ENCODE results near the gene HINT3. TPM values are rescaled to one million over a fixed set of nuclear protein-coding genes. Genes with fewer than 3 reads are reported as not detected.
"Not testable (repeated sequence)": the region's sequence is repeated elsewhere in the genome, so short reads cannot be mapped to it uniquely, and the experiment has no call there.

HINT3 gene
- total RNA-seq, 1 donor from 2014 or later, result 32.9 TPM

- no peak for DNase-seq
- intact Hi-C loops (cut with micrococcal nuclease), result no loop called here
- Histone ChIP-seq H3K4me1 (peaks cover 8% of the 10 kb centered on the region), H3K9me3 (replicated peaks) (no peaks in the 10 kb centered on the region), H3K4me3 (no peak overlapping the region), H3K27me3 (ENCODE audit: low read depth) (no peaks in the 10 kb centered on the region), H3K27ac (replicated peaks) (no peak overlapping the region), H3K36me3 (peaks cover 37% of the 10 kb centered on the region)
- TF ChIP-seq, protein P1, sequence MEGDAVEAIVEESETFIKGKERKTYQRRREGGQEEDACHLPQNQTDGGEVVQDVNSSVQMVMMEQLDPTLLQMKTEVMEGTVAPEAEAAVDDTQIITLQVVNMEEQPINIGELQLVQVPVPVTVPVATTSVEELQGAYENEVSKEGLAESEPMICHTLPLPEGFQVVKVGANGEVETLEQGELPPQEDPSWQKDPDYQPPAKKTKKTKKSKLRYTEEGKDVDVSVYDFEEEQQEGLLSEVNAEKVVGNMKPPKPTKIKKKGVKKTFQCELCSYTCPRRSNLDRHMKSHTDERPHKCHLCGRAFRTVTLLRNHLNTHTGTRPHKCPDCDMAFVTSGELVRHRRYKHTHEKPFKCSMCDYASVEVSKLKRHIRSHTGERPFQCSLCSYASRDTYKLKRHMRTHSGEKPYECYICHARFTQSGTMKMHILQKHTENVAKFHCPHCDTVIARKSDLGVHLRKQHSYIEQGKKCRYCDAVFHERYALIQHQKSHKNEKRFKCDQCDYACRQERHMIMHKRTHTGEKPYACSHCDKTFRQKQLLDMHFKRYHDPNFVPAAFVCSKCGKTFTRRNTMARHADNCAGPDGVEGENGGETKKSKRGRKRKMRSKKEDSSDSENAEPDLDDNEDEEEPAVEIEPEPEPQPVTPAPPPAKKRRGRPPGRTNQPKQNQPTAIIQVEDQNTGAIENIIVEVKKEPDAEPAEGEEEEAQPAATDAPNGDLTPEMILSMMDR (IDR thresholded peaks at IDR 0.05; ENCODE audit: borderline replicate concordance), result no peak
These were observed 24.7 kb upstream of the HINT3 start for GRCh38 chr6:125931733-125932450.

GRCh38 chr6:125932451-125932795 is 24.1 kb upstream of the HINT3 start:
- TF ChIP-seq, protein P1 (IDR thresholded peaks at IDR 0.05; ENCODE audit: borderline replicate concordance), result no peak
- DNase-seq, result no peak
- Histone ChIP-seq H3K4me1 (peaks cover 6% of the 10 kb centered on the region), H3K36me3 (peaks cover 32% of the 10 kb centered on the region), H3K27me3 (ENCODE audit: low read depth) (no peaks in the 10 kb centered on the region), H3K4me3 (no peak overlapping the region), H3K9me3 (replicated peaks) (no peaks in the 10 kb centered on the region), H3K27ac (replicated peaks) (no peak overlapping the region)
- intact Hi-C loops (cut with micrococcal nuclease), result no loop called here

DNA sequence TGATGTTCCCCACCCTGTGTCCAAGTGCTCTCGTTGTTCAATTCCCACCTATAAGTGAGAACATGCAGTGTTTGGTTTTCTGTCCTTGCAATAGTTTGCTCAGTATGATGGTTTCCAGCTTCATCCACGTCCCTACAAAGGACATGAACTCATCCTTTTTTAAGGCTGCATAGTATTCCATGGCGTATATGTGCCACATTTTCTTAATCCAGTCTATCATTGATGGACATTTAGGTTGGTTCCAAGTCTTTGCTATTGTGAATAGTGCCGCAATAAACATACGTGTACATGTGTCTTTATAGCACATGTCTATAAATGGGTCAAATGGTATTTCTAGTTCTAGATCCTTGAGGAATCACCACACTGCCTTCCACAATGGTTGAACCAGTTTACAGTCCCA is 21.1 kb upstream of the HINT3 start:
- DNase-seq; H3K9me3 ChIP-seq (replicated peaks); H3K27ac ChIP-seq (replicated peaks); H3K27me3 ChIP-seq (ENCODE audit: low read depth); H3K36me3 ChIP-seq; H3K4me1 ChIP-seq; H3K4me3 ChIP-seq; intact Hi-C loops (cut with micrococcal nuclease): not testable (repeated sequence)

DNA sequence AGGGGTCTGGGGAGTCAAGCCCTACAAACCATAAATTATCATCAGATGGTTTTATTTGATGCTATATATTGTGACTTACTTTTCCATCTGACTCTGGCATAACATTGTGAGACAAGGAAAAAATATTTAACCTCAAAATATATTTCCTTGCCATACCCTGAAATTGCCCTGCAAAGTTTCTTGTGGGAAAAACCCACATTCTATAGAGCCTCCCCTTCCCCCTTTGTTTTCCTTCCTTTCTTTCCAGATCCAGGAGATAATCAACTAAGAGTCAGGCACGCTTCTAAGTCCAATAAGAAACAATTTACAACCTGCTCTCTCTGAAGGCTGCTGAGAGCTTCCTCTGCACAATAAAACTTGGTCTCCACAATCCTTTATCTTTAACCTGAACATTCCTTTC is 17.5 kb upstream of the HINT3 start:
- TF ChIP-seq, protein P1 (IDR thresholded peaks at IDR 0.05; ENCODE audit: borderline replicate concordance), result no peak

DNA sequence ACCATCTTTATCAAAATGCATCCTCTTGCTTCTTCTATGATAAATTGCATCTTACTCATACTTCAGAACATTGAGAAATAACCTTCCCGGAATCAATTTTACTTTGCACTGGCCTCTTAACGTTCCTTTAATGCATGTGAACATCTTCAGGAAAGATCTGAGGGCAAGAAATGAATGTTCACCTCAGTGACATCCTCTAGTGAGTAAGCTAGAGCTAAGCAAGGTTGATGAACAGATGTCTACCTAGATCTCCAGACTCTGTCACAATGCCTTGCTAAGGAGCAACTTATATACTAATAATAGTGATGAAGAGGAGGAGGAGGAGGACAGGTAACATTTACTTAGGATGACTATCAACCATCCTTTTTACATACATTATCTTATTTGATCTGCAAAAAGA is 16.8 kb upstream of the HINT3 start:
- DNase-seq, result no peak
- H3K9me3 ChIP-seq (replicated peaks), result no peaks in the 10 kb centered on the region
- no peak overlapping the region for H3K4me3 ChIP-seq
- H3K36me3 ChIP-seq, result no peaks in the 10 kb centered on the region
- H3K27me3 ChIP-seq (ENCODE audit: low read depth), result no peaks in the 10 kb centered on the region
- H3K4me1 ChIP-seq, result peaks cover 12% of the 10 kb centered on the region
- TF ChIP-seq, protein P1 (IDR thresholded peaks at IDR 0.05; ENCODE audit: borderline replicate concordance), result no peak
- intact Hi-C loops (cut with micrococcal nuclease), result no loop called here
- no peak overlapping the region for H3K27ac ChIP-seq (replicated peaks)

More for the DNA sequence above, 17.5 kb upstream of the HINT3 start:
- H3K36me3 ChIP-seq, result no peaks in the 10 kb centered on the region
- no peaks in the 10 kb centered on the region for H3K27me3 ChIP-seq (ENCODE audit: low read depth)
- intact Hi-C loops (cut with micrococcal nuclease), result no loop called here
- no peak overlapping the region for H3K27ac ChIP-seq (replicated peaks)
- H3K9me3 ChIP-seq (replicated peaks), result no peaks in the 10 kb centered on the region
- H3K4me1 ChIP-seq, result peaks cover 4% of the 10 kb centered on the region
- no peak for DNase-seq
- no peak overlapping the region for H3K4me3 ChIP-seq

DNA sequence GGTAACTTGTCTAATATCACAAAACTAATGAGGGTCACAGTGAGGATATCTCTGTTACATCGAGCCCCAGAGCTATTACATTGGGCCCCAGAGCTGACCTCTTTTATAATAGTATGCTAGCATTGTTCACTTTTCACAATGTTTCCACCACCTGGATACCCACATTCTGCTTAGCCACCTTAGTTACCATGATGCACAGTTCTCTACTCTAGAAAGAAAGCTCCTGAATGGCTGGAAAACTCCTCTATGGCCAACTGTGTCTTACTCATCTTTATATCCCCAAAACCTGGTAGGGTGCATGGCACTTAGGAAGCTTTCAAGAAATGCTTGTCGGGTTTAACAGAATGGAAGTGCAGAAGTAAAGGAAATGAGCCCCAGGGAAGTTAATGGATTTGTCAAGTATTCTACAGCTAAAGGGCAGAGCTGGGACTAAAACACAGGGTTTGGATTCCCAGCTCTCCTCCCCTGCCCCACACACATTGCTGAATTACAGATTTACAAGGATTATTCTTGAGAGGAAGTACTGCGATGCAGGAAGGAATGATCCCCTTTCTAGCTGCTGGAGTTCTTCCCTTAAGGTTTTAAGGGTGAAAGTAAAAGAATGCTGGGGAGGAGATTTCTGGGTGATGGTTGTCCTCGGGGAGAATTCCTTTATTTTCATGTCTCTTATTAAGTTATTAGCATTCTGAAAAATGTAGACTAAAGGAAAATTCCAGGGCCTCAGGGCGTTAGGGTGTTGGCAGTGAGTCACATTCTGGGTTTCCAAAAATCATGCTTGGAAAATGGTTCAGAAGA is 16.1 kb upstream of the HINT3 start:
- Histone ChIP-seq H3K4me1 (peaks cover 18% of the 10 kb centered on the region), H3K36me3 (no peaks in the 10 kb centered on the region), H3K4me3 (no peak overlapping the region), H3K27ac (replicated peaks) (no peak overlapping the region), H3K9me3 (replicated peaks) (no peaks in the 10 kb centered on the region), H3K27me3 (ENCODE audit: low read depth) (no peaks in the 10 kb centered on the region)
- no peak for DNase-seq
- intact Hi-C loops (cut with micrococcal nuclease), result no loop called here
- TF ChIP-seq, protein P1 (IDR thresholded peaks at IDR 0.05; ENCODE audit: borderline replicate concordance), result no peak
